Tibial artery (tissue), 4 donors: ENCODE data around the gene C1QTNF1.
"Not testable (repeated sequence)": the region's sequence is repeated elsewhere in the genome, so short reads cannot be mapped to it uniquely, and the experiment has no call there.

ENCODE experiments used
- DNase-seq, 2 donors: peaks; one replicate each; pipeline ENCODE4 v3.0.0-alpha.2; 2019
- H3K27ac ChIP-seq, 2 donors: fragments of 200-600 bp; sonication (generic) in 1 of 2; 1 replicate in 1 of 2; 2 replicates in 1 of 2; pipeline ENCODE4 v1.5.1; 2018 to 2019; ENCODE audit warnings: mild to moderate bottlenecking in 1 of 2
- H3K27me3 ChIP-seq, 2 donors: fragments of 200-600 bp; sonication (generic) in 1 of 2; one replicate each; pipeline versions ENCODE4 v1.5.1 to v1.6.0; 2016 to 2019
- H3K36me3 ChIP-seq, 3 donors: fragments of 200-600 bp; sonication (generic) in 2 of 3; one replicate each; pipeline ENCODE4 v1.5.1; 2016 to 2019; ENCODE audit warnings: mild to moderate bottlenecking in 2 of 3
- H3K4me1 ChIP-seq, 4 donors: fragments of 200-600 bp; sonication (generic) in 2 of 4; 1 replicate in 3 of 4; 2 replicates in 1 of 4; pipeline ENCODE4 v1.5.1; 2016 to 2019
- H3K4me3 ChIP-seq, 2 donors: fragments of 200-600 bp; sonication (generic) in 1 of 2; 1 replicate in 1 of 2; 2 replicates in 1 of 2; pipeline ENCODE4 v1.5.1; 2018 to 2019; ENCODE audit warnings: mild to moderate bottlenecking in 2 of 2
- H3K9me3 ChIP-seq, 3 donors: fragments of 200-600 bp; sonication (generic) in 1 of 3; one replicate each; pipeline ENCODE4 v1.5.1; 2016 to 2019
- CTCF ChIP-seq, 2 experiments: fragments of 200-600 bp in 1 of 2; fragments of 450-650 bp in 1 of 2; IDR thresholded peaks; one replicate each; pipeline ENCODE4 v1.5.1; 2017 to 2019; ENCODE audit warnings: antibody characterized with exemption in 2 of 2, mild to moderate bottlenecking in 1 of 2, moderate library complexity in 1 of 2
- intact Hi-C: fragments of 100-400 bp; cut with DNase I; formaldehyde crosslinking; loops from one replicate; pipeline ENCODE4 v1.15.0; 2023; ENCODE audit warnings: low total_unique reads

C1QTNF1 gene

GRCh38 chr17:79071161-79071740 is 47.3 kb downstream of the C1QTNF1 start:
- Histone ChIP-seq H3K27ac (no peak overlapping the region), H3K9me3 (no peaks in the 10 kb centered on the region), H3K27me3 (no peaks in the 10 kb centered on the region), H3K4me3 (no peak overlapping the region), H3K4me1 (peaks cover 0 to 22% (median 16%) of the 10 kb centered on the region in 4 donors), H3K36me3 (no peaks in the 10 kb centered on the region)
- TF ChIP-seq CTCF (IDR thresholded peaks at IDR 0.05), result no peak
- intact Hi-C loops, result no loop called here
- no peak for DNase-seq

- no peak overlapping the region for H3K4me3 ChIP-seq
- TF ChIP-seq CTCF (IDR thresholded peaks at IDR 0.05), result no peak
- H3K27ac ChIP-seq, result no peak overlapping the region
- H3K9me3 ChIP-seq, result no peaks in the 10 kb centered on the region
- H3K36me3 ChIP-seq, result peaks cover 0 to 3% (median 0%) of the 10 kb centered on the region in 3 donors
- H3K27me3 ChIP-seq, result no peaks in the 10 kb centered on the region
- DNase-seq, result no peak
- intact Hi-C loops, result no loop called here
- H3K4me1 ChIP-seq, result peaks cover 0 to 25% (median 16%) of the 10 kb centered on the region in 4 donors
Measured at GRCh38 chr17:79072544-79072943, 48.6 kb downstream of the C1QTNF1 start.

- Histone ChIP-seq H3K27ac (peak overlapping the region in 1 of 2 donors; percentile 86), H3K9me3 (no peaks in the 10 kb centered on the region), H3K4me3 (no peak overlapping the region), H3K27me3 (no peaks in the 10 kb centered on the region), H3K36me3 (peaks cover 0 to 9% (median under 1%) of the 10 kb centered on the region in 3 donors), H3K4me1 (peaks cover 0 to 25% (median 16%) of the 10 kb centered on the region in 4 donors)
- intact Hi-C loops, result no loop called here
- DNase-seq, result no peak
- TF ChIP-seq CTCF (IDR thresholded peaks at IDR 0.05), result no peak
Measured at GRCh38 chr17:79073016-79073705, 49.2 kb downstream of the C1QTNF1 start.

GRCh38 chr17:79073706-79074088 is 49.7 kb downstream of the C1QTNF1 start:
- H3K27me3 ChIP-seq, result no peaks in the 10 kb centered on the region
- intact Hi-C loops, result no loop called here
- DNase-seq, result no peak
- no peaks in the 10 kb centered on the region for H3K9me3 ChIP-seq
- H3K27ac ChIP-seq, result peak overlapping the region; percentile 35 to 86
- H3K4me1 ChIP-seq, result peaks cover 0 to 25% (median 16%) of the 10 kb centered on the region in 4 donors
- TF ChIP-seq CTCF (IDR thresholded peaks at IDR 0.05), result no peak
- H3K4me3 ChIP-seq, result no peak overlapping the region
- H3K36me3 ChIP-seq, result peaks cover 0 to 15% (median 6%) of the 10 kb centered on the region in 3 donors

- peak overlapping the region; percentile 80 to 88 for H3K4me3 ChIP-seq
- DNase-seq, H3K27me3 ChIP-seq, H3K9me3 ChIP-seq, intact Hi-C loops: not testable (repeated sequence)
- H3K27ac ChIP-seq, result peak overlapping the region; percentile 49 to 86
- H3K36me3 ChIP-seq, result peaks cover 0 to 20% (median 10%) of the 10 kb centered on the region in 3 donors
- H3K4me1 ChIP-seq, result peaks cover 0 to 25% (median 16%) of the 10 kb centered on the region in 4 donors
Measured at GRCh38 chr17:79074121-79074648, 50.2 kb downstream of the C1QTNF1 start.
